Heart left ventricle (tissue), 13 donors: Measurements from ENCODE around the gene PTPRE.

Experiments used
- CTCF ChIP-seq, 12 donors: fragments of 200-600 bp; sonication (generic) in 4 of 12; IDR thresholded peaks; one replicate each; pipeline versions ENCODE4 v1.5.0 to v1.8.0; 2018 to 2022; ENCODE audit warnings: antibody characterized with exemption in 12 of 12, mild to moderate bottlenecking in 5 of 12
- POLR2A ChIP-seq, 2 donors: fragments of 450-650 bp; IDR thresholded peaks; one replicate each; pipeline ENCODE4 v1.6.1; 2017; ENCODE audit warnings: antibody characterized with exemption in 2 of 2, mild to moderate bottlenecking in 2 of 2, moderate library complexity in 2 of 2
- donor health status: ischemic (EF 13 %, LVEDD 7.1; RV severe dilation, severe dysfunction).
- donor health status: DM: no; HTN: yes; CAD: no.
- donor health status: DM: no; HTN: no; CAD: no.
- donor health status: ischemic (EF 25% LVEDD 6.9; RV normal size, moderate dysfunction).
- donor health status: ischemic (EF 25% LVEDD 5.7; RV mildly dilated, moderate dysfunction).
- donor health status: ischemic (EF 35%, LVEDD 5.7; RV mildly dilated, moderate dysfunction).
- donor health status: nonischemic (EF 11% LVEDD 7.7; RV severe dilation, severe dysfunction).
- donor health status: DM: yes; HTN: yes; CAD: no.
- donor health status: PGD.
- donor health status: ischemic (EF 29% LVEDD 5.4; RV normal size, mild dysfunction).
- donor health status: nonischemic (EF 23%, LVEDD 6.1; RV moderate dilation, normal function).

- TF ChIP-seq CTCF (IDR thresholded peaks at IDR 0.05), result no peak
- no peak for TF ChIP-seq POLR2A (IDR thresholded peaks at IDR 0.05)
Measured at GRCh38 chr10:128111696-128112095, 204.8 kb downstream of the PTPRE start.
